Tibial nerve (tissue), 4 donors: ENCODE measurements around the gene IL36A. TPM values are rescaled to one million over a fixed set of nuclear protein-coding genes. Genes with fewer than 3 reads are reported as not detected.

Experiments
- DNase-seq, 2 donors: peaks; one replicate each; pipeline ENCODE4 v3.0.0-alpha.2; 2019; ENCODE audit warnings: low spot score in 2 of 2
- H3K27ac ChIP-seq, 4 donors: fragments of 200-600 bp; sonication (generic) in 3 of 4; one replicate each; pipeline ENCODE4 v1.5.1; 2017 to 2019; ENCODE audit warnings: mild to moderate bottlenecking in 1 of 4
- H3K27me3 ChIP-seq, 2 donors: fragments of 200-600 bp; sonication (generic) in 1 of 2; one replicate each; pipeline versions ENCODE4 v1.5.1 to v1.6.0; 2017 to 2019
- H3K36me3 ChIP-seq, 3 donors: fragments of 200-600 bp; sonication (generic); one replicate each; pipeline ENCODE4 v1.5.1; 2018 to 2019
- H3K4me1 ChIP-seq, 4 donors: fragments of 200-600 bp; sonication (generic) in 3 of 4; one replicate each; pipeline ENCODE4 v1.5.1; 2017 to 2019
- H3K4me3 ChIP-seq, 4 donors: fragments of 200-600 bp; sonication (generic) in 3 of 4; one replicate each; pipeline ENCODE4 v1.5.1; 2017 to 2019; ENCODE audit warnings: mild to moderate bottlenecking in 1 of 4, moderate library complexity in 1 of 4
- H3K9me3 ChIP-seq, 4 donors: fragments of 200-600 bp; sonication (generic) in 3 of 4; one replicate each; pipeline ENCODE4 v1.5.1; 2017 to 2019
- EP300 ChIP-seq, 2 donors: sonication (generic); formaldehyde crosslinking; IDR thresholded peaks; one replicate each; pipeline ENCODE4 v1.6.1; 2017; ENCODE audit warnings: antibody characterized with exemption in 2 of 2, mild to moderate bottlenecking in 1 of 2
- POLR2A ChIP-seq, 2 donors: fragments of 450-650 bp; IDR thresholded peaks; one replicate each; pipeline ENCODE4 v1.6.1; 2017; ENCODE audit warnings: antibody characterized with exemption in 2 of 2, mild to moderate bottlenecking in 2 of 2, moderate library complexity in 2 of 2
- WGBS, 2 donors: methylation state at CpG; one replicate each; pipeline ENCODE4 v1.1.5; 2018; 5-methylcytosine and 5-hydroxymethylcytosine counted together
- small RNA-seq: library from RNA; depleted of rRNA; stranded (forward); fragments of <200 nt; gene quantifications from one replicate; pipeline ENCODE3, GENCODE V24; 2016
- total RNA-seq, 4 donors: library from RNA; depleted of rRNA; stranded (reverse); fragments of >200 nt; gene quantifications; one replicate each; pipeline ENCODE4 v1.1.0, GENCODE V29; 2016
- TF ChIP-seq, protein P1 (sequence below), 5 experiments: fragments of 200-600 bp in 3 of 5; fragments of 450-650 bp in 2 of 5; sonication (generic) in 3 of 5; IDR thresholded peaks; one replicate each; pipeline ENCODE4 v1.5.1; 2016 to 2019; ENCODE audit warnings: antibody characterized with exemption in 5 of 5, mild to moderate bottlenecking in 3 of 5, moderate library complexity in 2 of 5

The IL36A gene
- total RNA-seq, 4 donors from 2014 or later: not detected

DNA sequence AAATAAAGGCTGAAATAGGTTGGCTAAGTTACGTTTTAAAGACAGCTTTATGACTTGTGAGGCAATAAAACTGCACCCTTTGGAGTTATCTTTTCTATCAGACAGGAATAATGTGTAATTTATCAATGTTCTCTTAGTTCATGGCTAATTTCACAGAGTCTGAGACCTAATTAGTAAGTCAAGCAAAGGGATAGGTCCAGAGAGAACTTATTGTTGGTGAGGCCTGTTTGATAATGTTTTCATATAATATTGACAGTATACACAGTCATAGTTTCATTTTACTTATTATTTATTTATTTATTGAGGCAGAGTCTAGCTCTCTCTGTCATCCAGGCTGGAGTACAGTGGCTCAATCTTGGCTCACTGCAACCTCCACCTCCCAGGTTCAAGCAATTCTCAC is 51.9 kb downstream of the IL36A start:
- Histone ChIP-seq H3K27ac (no peak overlapping the region), H3K4me3 (no peak overlapping the region), H3K27me3 (no peaks in the 10 kb centered on the region), H3K36me3 (no peaks in the 10 kb centered on the region), H3K4me1 (no peaks in the 10 kb centered on the region), H3K9me3 (peaks cover 0 to 16% (median 0%) of the 10 kb centered on the region in 4 donors)
- TF ChIP-seq POLR2A (IDR thresholded peaks at IDR 0.05): no peak
- no peak for TF ChIP-seq EP300 (IDR thresholded peaks at IDR 0.05)
- TF ChIP-seq, protein P1, sequence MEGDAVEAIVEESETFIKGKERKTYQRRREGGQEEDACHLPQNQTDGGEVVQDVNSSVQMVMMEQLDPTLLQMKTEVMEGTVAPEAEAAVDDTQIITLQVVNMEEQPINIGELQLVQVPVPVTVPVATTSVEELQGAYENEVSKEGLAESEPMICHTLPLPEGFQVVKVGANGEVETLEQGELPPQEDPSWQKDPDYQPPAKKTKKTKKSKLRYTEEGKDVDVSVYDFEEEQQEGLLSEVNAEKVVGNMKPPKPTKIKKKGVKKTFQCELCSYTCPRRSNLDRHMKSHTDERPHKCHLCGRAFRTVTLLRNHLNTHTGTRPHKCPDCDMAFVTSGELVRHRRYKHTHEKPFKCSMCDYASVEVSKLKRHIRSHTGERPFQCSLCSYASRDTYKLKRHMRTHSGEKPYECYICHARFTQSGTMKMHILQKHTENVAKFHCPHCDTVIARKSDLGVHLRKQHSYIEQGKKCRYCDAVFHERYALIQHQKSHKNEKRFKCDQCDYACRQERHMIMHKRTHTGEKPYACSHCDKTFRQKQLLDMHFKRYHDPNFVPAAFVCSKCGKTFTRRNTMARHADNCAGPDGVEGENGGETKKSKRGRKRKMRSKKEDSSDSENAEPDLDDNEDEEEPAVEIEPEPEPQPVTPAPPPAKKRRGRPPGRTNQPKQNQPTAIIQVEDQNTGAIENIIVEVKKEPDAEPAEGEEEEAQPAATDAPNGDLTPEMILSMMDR (IDR thresholded peaks at IDR 0.05): no peak
- no peak for DNase-seq
- 40 to 50% methylated on average over 1 of the region's 1 CpG for WGBS, 2 donors

Small RNA genes within 50 kb of the gene (small RNA-seq; reads per million reads assigned to genes)
- gene HMGN2P23: not detected

Other genes with a start within 250 kb of the IL36A start
- not detected for gene CKAP2L, start 240.8 kb upstream of the IL36A start, total RNA-seq
- gene IL1A, start 221.0 kb upstream of the IL36A start, total RNA-seq: 1 to 10 TPM in 1 of 4 donors, not detected in 3; 1.1 TPM
- 1 to 10 TPM in 1 of 4 donors, under 1 TPM in 2, not detected in 1; 0.22 to 2.7 (median 0.39) TPM for gene IL1B, start 168.7 kb upstream of the IL36A start, total RNA-seq
- gene IL37, start 94.3 kb upstream of the IL36A start, total RNA-seq: not detected
- gene IL36G, start 27.5 kb upstream of the IL36A start, total RNA-seq: not detected
- not detected for gene IL36B, start 47.4 kb downstream of the IL36A start, total RNA-seq
- gene IL36RN, start 53.7 kb downstream of the IL36A start, total RNA-seq: not detected
- gene IL1F10, start 62.5 kb downstream of the IL36A start, total RNA-seq: not detected
- under 1 TPM in 1 of 4 donors, not detected in 3; 0.59 TPM for gene IL1RN, start 122.1 kb downstream of the IL36A start, total RNA-seq
- 10 to 100 TPM in 3 of 4 donors, 1 to 10 TPM in 1; 8.7 to 20.7 (median 11.3) TPM for gene PSD4, start 168.5 kb downstream of the IL36A start, total RNA-seq